K562 (cell line): ENCODE measurements around the gene CHCHD1. TPM values are rescaled to one million over a fixed set of nuclear protein-coding genes. Genes with fewer than 3 reads are reported as not detected.
A peak's percentile ranks its signal among the peaks of the same experiment; 100 is the strongest.

Source experiments
- C11orf30 ChIP-seq: fragments of 450-650 bp; IDR thresholded peaks from 2 replicates; pipeline ENCODE4 v1.6.1; 2016; ENCODE audit warnings: low read depth, mild to moderate bottlenecking
- CAMTA2 ChIP-seq: fragments of 250-450 bp; sonication (Bioruptor Pico); conservative IDR thresholded peaks from 2 replicates; pipeline ENCODE4 v1.5.1; 2022
- CHCHD3 ChIP-seq: fragments of 250-450 bp; sonication (Bioruptor Pico); IDR thresholded peaks from 2 replicates; pipeline ENCODE4 v2.1.2; 2022; ENCODE audit warnings: mild to moderate bottlenecking
- HNRNPUL1 ChIP-seq: fragments of 200-400 bp; formaldehyde crosslinking; IDR thresholded peaks from 2 replicates; pipeline ENCODE4 v1.6.1; 2017; ENCODE audit warnings: low read length
- JUND ChIP-seq, 2 experiments: IDR thresholded peaks; 2 replicates in 1 of 2; 3 replicates in 1 of 2; pipeline ENCODE4 v1.6.1; 2011; ENCODE audit warnings: borderline replicate concordance in 2 of 2, low read depth in 2 of 2, low read length in 2 of 2, improper control_type of control experiment in 1 of 2, missing biosample characterization in 1 of 2, missing genetic modification characterization in 1 of 2, missing genetic modification reagents in 1 of 2
- NR3C1 ChIP-seq: sonication (generic); formaldehyde crosslinking; IDR thresholded peaks from 2 replicates; pipeline ENCODE4 v1.8.1; 2022; ENCODE audit warnings: missing genetic modification reagents
- OTX1 ChIP-seq: fragments of 450-650 bp; formaldehyde crosslinking; IDR thresholded peaks from 2 replicates; pipeline ENCODE4 v1.4.0; 2022; ENCODE audit warnings: mild to moderate bottlenecking
- PRMT5 ChIP-seq: sonication (generic); formaldehyde crosslinking; IDR thresholded peaks from 2 replicates; pipeline ENCODE4 v1.5.0; 2020; ENCODE audit warnings: missing genetic modification reagents
- PURB ChIP-seq: sonication (generic); formaldehyde crosslinking; IDR thresholded peaks from 2 replicates; pipeline ENCODE4 v1.9.0; 2021; ENCODE audit warnings: low read depth, mild to moderate bottlenecking, missing genetic modification reagents
- RCOR1 ChIP-seq, 2 experiments: IDR thresholded peaks; 2 replicates each; pipeline ENCODE4 v1.6.1; 2012; ENCODE audit warnings: low read depth in 2 of 2, low read length in 2 of 2, borderline replicate concordance in 1 of 2, improper control_type of control experiment in 1 of 2
- ZFP1 ChIP-seq: fragments of 450-650 bp; formaldehyde crosslinking; IDR thresholded peaks from 2 replicates; pipeline ENCODE4 v1.4.0; 2020; ENCODE audit warnings: mild to moderate bottlenecking, mixed read lengths
- polyA plus RNA-seq, 8 experiments: library from polyadenylated mRNA; depleted of rRNA in 4 of 8; stranded (reverse) in 5 of 8; unstranded in 3 of 8; fragments of >200 nt; fragmentation: Nextera tagmentation in 2 of 8; fragmentation: Illumina TruSeq in 1 of 8; extraction: Ambion mirVana in 2 of 8; extraction: Trizol in 1 of 8; gene quantifications; 2 replicates each; pipeline versions ENCODE4 v1.2.1 to v1.2.3, GENCODE V29; 2011 to 2014; ENCODE audit warnings: inconsistent platforms in 1 of 8, missing spikeins in 1 of 8
- total RNA-seq, 7 experiments: library from RNA; depleted of rRNA in 6 of 7; stranded (reverse); fragments of >200 nt in 6 of 7; fragmentation: Illumina TruSeq in 2 of 7; extraction: Trizol in 2 of 7; gene quantifications; 2 replicates each; pipeline versions ENCODE4 v1.2.1 to v1.2.3, GENCODE V29; 2011 to 2021; ENCODE audit warnings: low replicate concordance in 1 of 7
- TF ChIP-seq, protein P1 (sequence below): fragments of 200-600 bp; sonication (generic); IDR thresholded peaks from one replicate; pipeline ENCODE4 v1.6.1; 2012; ENCODE audit warnings: mild to moderate bottlenecking, low read depth, low read length, inconsistent platforms
- TF ChIP-seq, protein P2 (sequence below): fragments of 450-650 bp; formaldehyde crosslinking; IDR thresholded peaks from 2 replicates; pipeline ENCODE4 v1.4.0; 2020; ENCODE audit warnings: mild to moderate bottlenecking, mixed read lengths
- TF ChIP-seq, protein P3 (sequence below): fragments of 450-650 bp; IDR thresholded peaks from 2 replicates; pipeline ENCODE4 v1.6.1; 2017; ENCODE audit warnings: antibody characterized with exemption

CHCHD1 gene
- total and polyA plus RNA-seq, 9 of the 15 experiments (the other 6 are each of a cell fraction or from before 2014, with no cell fraction given): 52.9 to 126 (median 83.4) TPM

DNA sequence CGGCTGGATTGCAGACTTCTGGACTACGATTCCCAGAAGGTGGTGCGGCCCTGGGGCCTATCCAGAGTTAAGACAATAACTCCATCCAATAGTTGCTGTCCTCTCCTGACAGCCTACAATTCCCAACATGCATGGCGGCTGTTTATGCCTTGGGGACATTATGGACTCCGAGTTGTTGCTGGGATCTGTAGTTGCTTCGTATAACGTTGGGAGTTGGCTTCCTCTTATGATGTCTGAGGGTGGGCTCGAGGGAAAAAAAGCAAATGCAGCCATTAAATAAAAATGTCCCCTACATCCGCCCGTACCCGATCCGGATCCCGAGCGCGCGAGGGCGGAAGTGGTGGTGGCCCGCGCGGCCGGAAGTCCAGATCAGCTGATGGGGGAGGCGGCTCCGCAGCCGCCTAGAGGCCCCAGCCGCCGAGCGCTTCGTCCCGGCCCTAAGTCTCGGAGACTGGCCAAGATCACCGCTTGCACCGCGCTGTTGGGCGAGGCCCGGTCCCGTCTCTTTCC, 3.4 kb downstream of the CHCHD1 start, which contains the start of gene ZSWIM8 (continued):
- TF ChIP-seq, protein P1, sequence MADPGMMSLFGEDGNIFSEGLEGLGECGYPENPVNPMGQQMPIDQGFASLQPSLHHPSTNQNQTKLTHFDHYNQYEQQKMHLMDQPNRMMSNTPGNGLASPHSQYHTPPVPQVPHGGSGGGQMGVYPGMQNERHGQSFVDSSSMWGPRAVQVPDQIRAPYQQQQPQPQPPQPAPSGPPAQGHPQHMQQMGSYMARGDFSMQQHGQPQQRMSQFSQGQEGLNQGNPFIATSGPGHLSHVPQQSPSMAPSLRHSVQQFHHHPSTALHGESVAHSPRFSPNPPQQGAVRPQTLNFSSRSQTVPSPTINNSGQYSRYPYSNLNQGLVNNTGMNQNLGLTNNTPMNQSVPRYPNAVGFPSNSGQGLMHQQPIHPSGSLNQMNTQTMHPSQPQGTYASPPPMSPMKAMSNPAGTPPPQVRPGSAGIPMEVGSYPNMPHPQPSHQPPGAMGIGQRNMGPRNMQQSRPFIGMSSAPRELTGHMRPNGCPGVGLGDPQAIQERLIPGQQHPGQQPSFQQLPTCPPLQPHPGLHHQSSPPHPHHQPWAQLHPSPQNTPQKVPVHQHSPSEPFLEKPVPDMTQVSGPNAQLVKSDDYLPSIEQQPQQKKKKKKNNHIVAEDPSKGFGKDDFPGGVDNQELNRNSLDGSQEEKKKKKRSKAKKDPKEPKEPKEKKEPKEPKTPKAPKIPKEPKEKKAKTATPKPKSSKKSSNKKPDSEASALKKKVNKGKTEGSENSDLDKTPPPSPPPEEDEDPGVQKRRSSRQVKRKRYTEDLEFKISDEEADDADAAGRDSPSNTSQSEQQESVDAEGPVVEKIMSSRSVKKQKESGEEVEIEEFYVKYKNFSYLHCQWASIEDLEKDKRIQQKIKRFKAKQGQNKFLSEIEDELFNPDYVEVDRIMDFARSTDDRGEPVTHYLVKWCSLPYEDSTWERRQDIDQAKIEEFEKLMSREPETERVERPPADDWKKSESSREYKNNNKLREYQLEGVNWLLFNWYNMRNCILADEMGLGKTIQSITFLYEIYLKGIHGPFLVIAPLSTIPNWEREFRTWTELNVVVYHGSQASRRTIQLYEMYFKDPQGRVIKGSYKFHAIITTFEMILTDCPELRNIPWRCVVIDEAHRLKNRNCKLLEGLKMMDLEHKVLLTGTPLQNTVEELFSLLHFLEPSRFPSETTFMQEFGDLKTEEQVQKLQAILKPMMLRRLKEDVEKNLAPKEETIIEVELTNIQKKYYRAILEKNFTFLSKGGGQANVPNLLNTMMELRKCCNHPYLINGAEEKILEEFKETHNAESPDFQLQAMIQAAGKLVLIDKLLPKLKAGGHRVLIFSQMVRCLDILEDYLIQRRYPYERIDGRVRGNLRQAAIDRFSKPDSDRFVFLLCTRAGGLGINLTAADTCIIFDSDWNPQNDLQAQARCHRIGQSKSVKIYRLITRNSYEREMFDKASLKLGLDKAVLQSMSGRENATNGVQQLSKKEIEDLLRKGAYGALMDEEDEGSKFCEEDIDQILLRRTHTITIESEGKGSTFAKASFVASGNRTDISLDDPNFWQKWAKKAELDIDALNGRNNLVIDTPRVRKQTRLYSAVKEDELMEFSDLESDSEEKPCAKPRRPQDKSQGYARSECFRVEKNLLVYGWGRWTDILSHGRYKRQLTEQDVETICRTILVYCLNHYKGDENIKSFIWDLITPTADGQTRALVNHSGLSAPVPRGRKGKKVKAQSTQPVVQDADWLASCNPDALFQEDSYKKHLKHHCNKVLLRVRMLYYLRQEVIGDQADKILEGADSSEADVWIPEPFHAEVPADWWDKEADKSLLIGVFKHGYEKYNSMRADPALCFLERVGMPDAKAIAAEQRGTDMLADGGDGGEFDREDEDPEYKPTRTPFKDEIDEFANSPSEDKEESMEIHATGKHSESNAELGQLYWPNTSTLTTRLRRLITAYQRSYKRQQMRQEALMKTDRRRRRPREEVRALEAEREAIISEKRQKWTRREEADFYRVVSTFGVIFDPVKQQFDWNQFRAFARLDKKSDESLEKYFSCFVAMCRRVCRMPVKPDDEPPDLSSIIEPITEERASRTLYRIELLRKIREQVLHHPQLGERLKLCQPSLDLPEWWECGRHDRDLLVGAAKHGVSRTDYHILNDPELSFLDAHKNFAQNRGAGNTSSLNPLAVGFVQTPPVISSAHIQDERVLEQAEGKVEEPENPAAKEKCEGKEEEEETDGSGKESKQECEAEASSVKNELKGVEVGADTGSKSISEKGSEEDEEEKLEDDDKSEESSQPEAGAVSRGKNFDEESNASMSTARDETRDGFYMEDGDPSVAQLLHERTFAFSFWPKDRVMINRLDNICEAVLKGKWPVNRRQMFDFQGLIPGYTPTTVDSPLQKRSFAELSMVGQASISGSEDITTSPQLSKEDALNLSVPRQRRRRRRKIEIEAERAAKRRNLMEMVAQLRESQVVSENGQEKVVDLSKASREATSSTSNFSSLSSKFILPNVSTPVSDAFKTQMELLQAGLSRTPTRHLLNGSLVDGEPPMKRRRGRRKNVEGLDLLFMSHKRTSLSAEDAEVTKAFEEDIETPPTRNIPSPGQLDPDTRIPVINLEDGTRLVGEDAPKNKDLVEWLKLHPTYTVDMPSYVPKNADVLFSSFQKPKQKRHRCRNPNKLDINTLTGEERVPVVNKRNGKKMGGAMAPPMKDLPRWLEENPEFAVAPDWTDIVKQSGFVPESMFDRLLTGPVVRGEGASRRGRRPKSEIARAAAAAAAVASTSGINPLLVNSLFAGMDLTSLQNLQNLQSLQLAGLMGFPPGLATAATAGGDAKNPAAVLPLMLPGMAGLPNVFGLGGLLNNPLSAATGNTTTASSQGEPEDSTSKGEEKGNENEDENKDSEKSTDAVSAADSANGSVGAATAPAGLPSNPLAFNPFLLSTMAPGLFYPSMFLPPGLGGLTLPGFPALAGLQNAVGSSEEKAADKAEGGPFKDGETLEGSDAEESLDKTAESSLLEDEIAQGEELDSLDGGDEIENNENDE: no peak
- peak; percentile 63; the same call in 1 of the 2 replicates for TF ChIP-seq OTX1 (CRISPR knock-in tag)
- no peak for TF ChIP-seq CAMTA2 (CRISPR knock-in tag)
- TF ChIP-seq PURB: no peak
- TF ChIP-seq HNRNPUL1: no peak
- TF ChIP-seq JUND (IDR thresholded peaks at IDR 0.05; ENCODE audit: borderline replicate concordance, low read depth, low read length): peak; percentile 21; the same call in 1 of the 2 replicates
- TF ChIP-seq JUND (tag; IDR thresholded peaks at IDR 0.05; ENCODE audit: borderline replicate concordance, low read depth, low read length): peak; percentile 29; the same call in 1 of the 3 replicates
- no peak for TF ChIP-seq CHCHD3 (CRISPR knock-in tag)
- TF ChIP-seq, protein P2, sequence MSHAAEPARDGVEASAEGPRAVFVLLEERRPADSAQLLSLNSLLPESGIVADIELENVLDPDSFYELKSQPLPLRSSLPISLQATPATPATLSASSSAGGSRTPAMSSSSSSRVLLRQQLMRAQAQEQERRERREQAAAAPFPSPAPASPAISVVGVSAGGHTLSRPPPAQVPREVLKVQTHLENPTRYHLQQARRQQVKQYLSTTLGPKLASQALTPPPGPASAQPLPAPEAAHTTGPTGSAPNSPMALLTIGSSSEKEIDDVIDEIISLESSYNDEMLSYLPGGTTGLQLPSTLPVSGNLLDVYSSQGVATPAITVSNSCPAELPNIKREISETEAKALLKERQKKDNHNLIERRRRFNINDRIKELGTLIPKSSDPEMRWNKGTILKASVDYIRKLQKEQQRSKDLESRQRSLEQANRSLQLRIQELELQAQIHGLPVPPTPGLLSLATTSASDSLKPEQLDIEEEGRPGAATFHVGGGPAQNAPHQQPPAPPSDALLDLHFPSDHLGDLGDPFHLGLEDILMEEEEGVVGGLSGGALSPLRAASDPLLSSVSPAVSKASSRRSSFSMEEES (CRISPR knock-in tag): no peak
- no peak for TF ChIP-seq PRMT5
- TF ChIP-seq, protein P3, sequence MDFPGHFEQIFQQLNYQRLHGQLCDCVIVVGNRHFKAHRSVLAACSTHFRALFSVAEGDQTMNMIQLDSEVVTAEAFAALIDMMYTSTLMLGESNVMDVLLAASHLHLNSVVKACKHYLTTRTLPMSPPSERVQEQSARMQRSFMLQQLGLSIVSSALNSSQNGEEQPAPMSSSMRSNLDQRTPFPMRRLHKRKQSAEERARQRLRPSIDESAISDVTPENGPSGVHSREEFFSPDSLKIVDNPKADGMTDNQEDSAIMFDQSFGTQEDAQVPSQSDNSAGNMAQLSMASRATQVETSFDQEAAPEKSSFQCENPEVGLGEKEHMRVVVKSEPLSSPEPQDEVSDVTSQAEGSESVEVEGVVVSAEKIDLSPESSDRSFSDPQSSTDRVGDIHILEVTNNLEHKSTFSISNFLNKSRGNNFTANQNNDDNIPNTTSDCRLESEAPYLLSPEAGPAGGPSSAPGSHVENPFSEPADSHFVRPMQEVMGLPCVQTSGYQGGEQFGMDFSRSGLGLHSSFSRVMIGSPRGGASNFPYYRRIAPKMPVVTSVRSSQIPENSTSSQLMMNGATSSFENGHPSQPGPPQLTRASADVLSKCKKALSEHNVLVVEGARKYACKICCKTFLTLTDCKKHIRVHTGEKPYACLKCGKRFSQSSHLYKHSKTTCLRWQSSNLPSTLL: no peak
- no peak for TF ChIP-seq NR3C1
- no peak for TF ChIP-seq ZFP1 (CRISPR knock-in tag)
- TF ChIP-seq C11orf30: peak; percentile 92
- no peak for TF ChIP-seq RCOR1 (IDR thresholded peaks at IDR 0.05; ENCODE audit: borderline replicate concordance in 1 of 2, low read depth in 2 of 2, low read length in 2 of 2)
